HG03442 (cell line): ENCODE results near the gene ADK.

Source experiments
- ATAC-seq: cut with Tn5 transposase; IDR thresholded peaks from one replicate; pipeline ENCODE4 v1.9.1; 2021; ENCODE audit warnings: mild to moderate bottlenecking, moderate library complexity; ENCODE audit not compliant: unreplicated experiment

The ADK gene

GRCh38 chr10:74231375-74231774 lies 80.4 kb downstream of the ADK start:
- no peak for ATAC-seq

GRCh38 chr10:74233281-74233680 lies 82.3 kb downstream of the ADK start:
- ATAC-seq, result no peak

GRCh38 chr10:74234569-74234968 lies 83.5 kb downstream of the ADK start:
- no peak for ATAC-seq

- no peak for ATAC-seq
These were observed 87.0 kb downstream of the ADK start for GRCh38 chr10:74238031-74238431.

GRCh38 chr10:74238516-74238915 lies 87.5 kb downstream of the ADK start:
- ATAC-seq, result no peak

GRCh38 chr10:74243067-74243466 lies 92.0 kb downstream of the ADK start:
- no peak for ATAC-seq

GRCh38 chr10:74244097-74244685 lies 93.2 kb downstream of the ADK start:
- ATAC-seq, result no peak

GRCh38 chr10:74244807-74245206 lies 93.8 kb downstream of the ADK start:
- ATAC-seq, result no peak

GRCh38 chr10:74246495-74246894 lies 95.5 kb downstream of the ADK start:
- ATAC-seq, result no peak

- ATAC-seq, result no peak
These were observed 98.8 kb downstream of the ADK start for GRCh38 chr10:74249865-74250264.

GRCh38 chr10:74255214-74255613 lies 104.2 kb downstream of the ADK start:
- no peak for ATAC-seq

GRCh38 chr10:74255888-74256357 lies 104.9 kb downstream of the ADK start:
- ATAC-seq, result no peak

GRCh38 chr10:74262856-74263255 lies 111.8 kb downstream of the ADK start:
- no peak for ATAC-seq

GRCh38 chr10:74263996-74264395 lies 113.0 kb downstream of the ADK start:
- no peak for ATAC-seq

GRCh38 chr10:74272288-74272687 lies 121.3 kb downstream of the ADK start:
- no peak for ATAC-seq

- ATAC-seq, result no peak
These were observed 124.8 kb downstream of the ADK start for GRCh38 chr10:74275755-74276290.

- no peak for ATAC-seq
These were observed 125.4 kb downstream of the ADK start for GRCh38 chr10:74276416-74276815.

- ATAC-seq, result no peak
These were observed 131.3 kb downstream of the ADK start for GRCh38 chr10:74282151-74282847.

GRCh38 chr10:74282848-74283210 lies 131.8 kb downstream of the ADK start:
- ATAC-seq, result no peak

GRCh38 chr10:74289188-74289587 lies 138.2 kb downstream of the ADK start:
- no peak for ATAC-seq

GRCh38 chr10:74289951-74290350 lies 138.9 kb downstream of the ADK start:
- ATAC-seq, result no peak

- no peak for ATAC-seq
These were observed 139.7 kb downstream of the ADK start for GRCh38 chr10:74290708-74291107.
